HG03066 (cell line): ENCODE data around the gene SETD1B.

Experiments used
- ATAC-seq: cut with Tn5 transposase; IDR thresholded peaks from one replicate; pipeline ENCODE4 v1.9.1; 2021; ENCODE audit warnings: low read depth; ENCODE audit not compliant: unreplicated experiment

The SETD1B gene

DNA sequence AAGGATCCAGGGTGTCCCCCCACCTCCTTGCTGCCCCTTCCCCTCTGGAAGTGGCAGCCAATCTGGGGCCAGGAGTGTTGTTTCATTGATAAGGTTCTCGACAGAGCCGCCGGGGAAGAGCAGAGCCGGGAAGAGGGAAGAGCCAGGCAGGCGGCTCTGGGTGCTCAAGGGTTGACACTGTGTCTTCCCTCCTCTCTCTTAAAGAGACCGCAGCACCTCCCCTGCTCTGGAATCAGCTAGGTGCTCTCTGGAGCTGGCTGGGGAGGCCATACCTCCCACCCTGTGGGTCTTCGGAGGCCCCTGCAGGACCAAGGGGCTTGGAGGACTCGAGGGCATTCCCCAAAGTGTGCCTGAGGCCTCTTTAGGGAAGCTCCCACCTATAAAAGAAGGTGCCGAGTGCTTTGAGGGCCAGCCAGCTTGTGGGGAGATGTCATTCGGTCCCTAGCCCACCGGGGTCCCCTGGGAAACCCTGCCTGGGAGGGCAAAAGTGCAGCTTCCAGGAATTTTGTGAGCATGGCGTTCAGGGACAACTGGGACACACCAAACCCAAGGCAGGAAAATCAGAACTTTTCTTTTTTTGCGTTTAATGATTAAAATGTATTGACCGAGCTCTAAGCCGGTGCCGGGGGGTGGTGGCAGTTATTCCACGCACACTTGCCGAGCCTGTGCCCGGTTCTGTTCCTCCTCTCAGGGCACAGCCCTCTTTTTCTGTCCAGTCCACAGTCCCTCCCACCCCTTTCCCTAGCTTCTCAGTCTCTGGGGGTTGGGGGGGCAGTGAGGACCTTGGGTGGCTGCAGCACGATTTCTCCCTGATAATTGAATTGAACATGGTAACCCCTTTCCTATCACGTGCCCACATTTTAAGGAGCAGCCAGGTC is 3.0 kb downstream of the SETD1B start:
- no peak for ATAC-seq

DNA sequence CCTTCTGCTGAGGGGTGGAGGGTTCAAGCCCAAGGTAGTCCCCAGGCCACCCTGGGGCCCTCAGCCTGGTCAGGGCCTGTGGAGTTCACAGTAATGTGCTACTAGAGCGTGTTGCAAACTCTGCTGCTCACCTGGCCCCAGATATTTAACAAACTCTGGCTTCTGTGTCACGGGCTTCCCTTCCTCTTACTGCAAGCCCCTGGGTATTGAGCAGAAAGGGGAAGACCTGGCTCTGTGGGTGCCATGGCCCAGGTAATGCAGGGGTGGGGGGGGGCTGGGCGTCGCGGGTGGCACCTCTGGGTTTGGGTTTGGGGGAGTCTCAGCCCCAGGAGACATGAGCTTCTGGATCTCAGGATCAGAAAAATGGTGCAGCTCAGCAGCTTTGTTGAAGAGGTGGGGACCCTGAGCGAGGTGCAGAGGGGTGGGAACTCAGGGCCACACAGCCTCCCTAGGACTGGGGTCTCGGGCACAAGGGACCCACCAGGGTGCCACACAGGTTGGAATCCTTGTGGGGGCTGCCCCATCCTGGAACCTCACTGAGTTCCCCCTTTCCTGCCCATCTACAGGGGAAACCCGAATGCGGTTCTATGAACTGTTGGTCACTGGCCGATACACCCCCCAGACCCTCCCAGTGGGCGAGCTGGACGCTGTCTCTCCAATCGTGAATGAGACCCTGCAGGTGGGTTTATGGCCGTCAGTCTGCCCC is 4.0 kb downstream of the SETD1B start:
- ATAC-seq, result no peak

DNA sequence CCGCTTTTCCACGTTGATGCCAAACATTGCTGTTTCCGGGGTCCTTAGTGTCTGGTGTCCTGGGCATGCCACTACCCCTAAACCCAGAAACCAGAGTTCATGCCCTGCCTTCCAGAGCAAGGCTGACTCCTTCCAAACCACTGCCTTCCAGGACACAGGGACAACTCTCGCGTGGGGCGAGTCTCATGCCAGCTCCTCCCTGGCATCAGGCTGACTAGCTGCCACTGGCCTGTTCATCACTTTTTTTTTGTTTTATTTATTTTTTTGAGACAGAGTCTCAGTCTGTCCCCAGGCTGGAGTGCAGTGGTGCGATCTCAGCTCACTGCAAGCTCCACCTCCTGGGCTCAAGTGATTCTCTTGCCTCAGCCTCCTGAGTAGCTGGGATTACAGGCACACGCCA is 4.8 kb downstream of the SETD1B start:
- ATAC-seq, result no peak

DNA sequence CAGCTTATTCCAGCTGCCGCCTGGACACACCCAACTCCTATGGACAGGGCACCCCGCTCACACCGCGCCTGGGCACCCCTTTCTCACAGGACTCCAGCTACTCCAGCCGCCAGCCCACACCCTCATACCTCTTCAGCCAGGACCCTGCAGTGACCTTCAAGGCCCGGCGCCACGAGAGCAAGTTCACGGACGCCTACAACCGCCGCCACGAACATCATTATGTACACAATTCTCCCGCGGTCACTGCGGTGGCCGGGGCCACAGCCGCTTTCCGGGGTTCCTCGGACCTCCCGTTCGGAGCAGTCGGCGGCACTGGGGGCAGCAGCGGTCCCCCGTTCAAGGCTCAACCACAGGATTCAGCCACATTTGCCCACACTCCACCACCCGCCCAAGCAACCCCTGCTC is 5.9 kb downstream of the SETD1B start:
- no peak for ATAC-seq

DNA sequence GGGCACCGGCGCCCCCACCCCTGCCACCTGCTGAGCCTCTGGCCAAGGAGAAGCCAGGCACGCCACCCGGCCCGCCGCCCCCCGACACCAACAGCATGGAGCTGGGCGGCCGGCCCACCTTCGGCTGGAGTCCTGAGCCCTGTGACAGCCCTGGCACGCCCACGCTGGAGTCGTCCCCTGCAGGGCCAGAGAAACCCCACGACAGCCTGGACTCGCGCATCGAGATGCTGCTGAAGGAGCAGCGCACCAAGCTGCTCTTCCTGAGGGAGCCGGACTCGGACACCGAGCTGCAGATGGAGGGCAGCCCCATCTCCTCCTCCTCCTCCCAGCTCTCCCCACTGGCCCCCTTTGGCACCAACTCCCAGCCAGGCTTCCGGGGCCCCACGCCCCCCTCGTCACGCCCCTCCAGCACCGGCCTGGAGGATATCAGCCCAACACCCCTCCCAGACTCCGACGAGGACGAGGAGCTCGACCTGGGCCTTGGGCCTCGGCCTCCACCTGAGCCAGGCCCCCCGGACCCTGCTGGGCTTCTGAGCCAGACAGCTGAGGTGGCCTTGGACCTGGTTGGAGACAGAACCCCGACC is 6.5 kb downstream of the SETD1B start:
- ATAC-seq, result no peak

DNA sequence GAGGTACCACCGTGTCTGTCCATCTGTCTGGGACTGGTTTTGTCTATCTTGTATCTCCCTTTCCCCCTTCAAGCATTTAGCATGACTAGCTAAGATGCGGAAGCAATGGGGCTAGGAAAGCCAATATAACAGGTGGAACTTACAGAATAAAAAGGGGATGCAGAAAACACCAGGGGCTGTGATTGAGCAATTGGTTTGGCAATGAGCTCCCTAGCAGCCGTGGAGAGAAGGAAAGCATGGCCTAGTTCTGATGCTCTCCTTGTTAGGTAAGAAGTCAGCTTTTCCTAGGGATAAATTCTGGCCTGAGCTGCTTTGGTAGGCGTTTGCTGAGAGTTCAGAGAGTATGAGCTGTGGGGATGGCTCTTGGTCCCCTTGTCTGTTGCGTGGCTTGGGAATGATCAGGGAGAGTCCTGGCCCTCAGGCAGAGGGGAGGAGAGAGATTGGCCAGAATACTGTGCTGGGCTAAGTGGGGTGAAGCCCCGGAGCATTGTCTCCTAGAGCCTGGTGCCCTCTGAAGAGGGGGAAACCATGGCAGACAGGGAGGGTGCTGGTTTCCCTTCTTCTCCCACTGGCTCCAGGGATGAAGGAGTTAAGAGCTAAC is 7.1 kb downstream of the SETD1B start:
- ATAC-seq, result no peak

DNA sequence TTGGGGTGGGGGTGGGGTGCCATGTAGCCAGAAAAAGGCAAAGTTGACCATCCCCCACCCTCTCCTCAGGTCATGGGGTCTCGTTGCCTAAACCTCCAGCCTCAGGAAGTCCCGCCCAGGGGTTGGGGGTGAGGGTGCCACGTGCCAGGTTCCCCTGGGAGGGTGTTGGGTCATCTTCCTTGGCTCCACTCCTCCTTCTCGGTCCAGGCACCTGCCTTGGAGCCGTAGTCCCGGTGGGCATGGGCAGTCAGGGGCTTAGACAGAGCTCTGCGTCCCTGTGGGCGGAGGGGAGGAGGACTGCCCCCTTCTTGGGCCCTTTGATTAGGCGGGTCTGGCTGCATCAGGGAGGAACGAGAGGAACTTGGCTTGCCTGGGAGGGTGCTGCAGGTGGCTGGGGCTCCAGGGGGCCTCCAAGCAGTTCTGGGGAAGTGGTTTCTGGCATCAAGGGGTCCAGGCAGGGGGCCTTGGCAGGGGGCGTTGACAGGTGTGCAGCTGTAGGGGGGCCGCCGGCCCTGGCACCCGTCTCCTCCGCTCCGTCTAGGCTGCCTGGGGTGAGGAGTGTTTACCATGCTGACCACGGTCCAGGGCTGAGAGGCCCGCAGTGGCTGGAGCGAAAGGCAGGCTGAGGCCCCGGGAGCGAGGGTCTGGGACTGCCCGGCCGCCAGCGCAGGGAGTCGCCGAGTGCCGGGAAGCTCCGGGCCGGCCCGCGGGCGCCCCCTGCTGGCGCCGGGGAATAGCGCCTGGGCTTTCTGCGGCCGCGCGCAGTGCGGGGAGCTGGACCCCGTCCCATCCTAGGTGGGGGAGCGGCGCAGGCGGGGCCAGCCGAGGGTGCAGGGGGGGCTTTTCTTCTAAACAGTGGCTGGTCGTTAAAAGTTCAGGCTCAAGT is 7.9 kb downstream of the SETD1B start:
- no peak for ATAC-seq

DNA sequence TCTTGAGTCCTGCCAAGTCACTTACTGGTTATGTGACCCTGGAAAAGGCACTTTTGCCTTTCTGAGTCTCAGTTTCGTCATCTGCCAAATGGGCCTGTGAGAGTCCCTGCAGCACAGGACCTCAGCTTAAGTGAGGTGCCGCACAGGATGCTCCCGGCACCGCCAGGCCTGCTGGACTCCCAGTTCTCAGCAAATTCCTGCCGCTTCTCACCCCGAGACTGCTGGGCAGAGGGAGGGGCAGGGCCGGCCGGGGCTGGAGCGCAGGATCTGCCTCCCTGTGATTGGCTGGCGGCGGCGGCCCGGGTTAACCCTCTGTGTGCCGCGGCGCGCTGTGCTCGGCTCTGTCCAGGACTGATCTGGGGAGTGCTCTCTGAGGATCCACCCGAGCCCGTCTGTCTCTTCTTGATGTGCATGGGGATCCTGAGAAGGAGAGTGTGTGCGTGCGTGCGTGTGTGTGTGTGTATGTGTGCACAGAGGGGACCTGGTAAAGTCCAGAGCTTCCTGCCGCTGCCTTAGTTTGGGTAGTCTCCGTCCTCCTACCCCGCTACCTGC is 8.6 kb downstream of the SETD1B start:
- ATAC-seq, result no peak

DNA sequence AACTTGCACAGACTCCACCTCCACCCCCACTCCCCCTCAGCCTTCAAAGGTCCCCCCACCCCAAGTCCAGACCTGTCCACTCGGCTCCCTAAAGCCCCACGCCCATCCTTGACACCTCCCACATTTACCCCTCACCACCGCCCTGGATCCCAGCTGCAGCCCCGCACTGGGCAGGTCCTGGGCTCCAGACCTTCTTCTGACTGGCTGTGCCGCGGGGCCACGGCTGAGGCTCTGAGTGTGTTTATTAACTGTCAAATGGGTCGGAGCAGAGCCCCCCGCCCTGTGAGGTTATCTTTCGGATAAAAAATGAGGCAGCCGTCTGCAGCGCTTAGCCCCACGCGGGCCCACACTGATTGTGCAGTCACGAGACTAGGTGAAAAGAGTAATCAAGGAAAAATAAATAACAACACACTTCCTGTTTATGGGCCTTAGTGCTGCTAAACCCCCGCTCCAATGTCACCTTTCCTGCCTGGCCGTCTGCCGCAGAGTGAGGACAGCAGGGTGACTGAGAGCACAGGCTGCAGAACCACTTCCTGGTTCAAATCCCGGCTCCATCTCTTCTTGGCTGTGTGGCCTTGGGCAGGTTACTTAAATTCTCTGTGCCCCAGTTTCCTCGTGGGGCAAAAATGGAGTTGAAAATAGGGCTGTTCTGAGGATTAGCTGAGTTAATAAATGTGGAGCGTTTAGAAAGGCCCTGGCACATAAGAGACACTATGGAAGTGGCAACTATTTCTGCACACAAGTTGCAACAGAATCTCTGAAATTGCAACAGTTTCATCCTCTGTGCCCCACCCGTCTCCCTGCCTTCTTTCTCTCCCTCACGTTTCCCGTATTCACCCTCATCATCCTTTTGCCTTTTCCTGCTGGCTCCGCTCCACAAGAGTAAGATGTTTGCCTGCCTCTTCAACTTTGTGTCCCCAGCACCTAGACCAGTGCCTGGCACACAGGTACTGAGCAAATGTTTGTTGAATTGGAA is 9.4 kb downstream of the SETD1B start:
- ATAC-seq, result no peak

DNA sequence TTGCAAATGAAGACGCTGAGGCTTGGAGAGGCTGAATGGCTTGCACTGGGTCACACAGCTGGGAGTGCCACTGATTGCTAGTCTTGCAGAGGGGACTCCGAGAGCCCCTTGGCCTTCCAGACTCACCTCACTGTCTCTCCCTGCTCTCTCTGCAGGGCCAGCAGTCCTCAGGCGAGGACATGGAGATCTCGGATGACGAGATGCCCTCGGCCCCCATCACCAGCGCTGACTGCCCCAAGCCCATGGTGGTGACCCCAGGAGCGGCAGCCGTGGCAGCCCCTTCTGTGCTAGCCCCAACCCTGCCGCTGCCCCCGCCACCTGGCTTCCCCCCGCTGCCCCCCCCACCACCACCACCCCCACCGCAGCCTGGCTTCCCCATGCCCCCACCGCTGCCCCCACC is 10.1 kb downstream of the SETD1B start:
- no peak for ATAC-seq

DNA sequence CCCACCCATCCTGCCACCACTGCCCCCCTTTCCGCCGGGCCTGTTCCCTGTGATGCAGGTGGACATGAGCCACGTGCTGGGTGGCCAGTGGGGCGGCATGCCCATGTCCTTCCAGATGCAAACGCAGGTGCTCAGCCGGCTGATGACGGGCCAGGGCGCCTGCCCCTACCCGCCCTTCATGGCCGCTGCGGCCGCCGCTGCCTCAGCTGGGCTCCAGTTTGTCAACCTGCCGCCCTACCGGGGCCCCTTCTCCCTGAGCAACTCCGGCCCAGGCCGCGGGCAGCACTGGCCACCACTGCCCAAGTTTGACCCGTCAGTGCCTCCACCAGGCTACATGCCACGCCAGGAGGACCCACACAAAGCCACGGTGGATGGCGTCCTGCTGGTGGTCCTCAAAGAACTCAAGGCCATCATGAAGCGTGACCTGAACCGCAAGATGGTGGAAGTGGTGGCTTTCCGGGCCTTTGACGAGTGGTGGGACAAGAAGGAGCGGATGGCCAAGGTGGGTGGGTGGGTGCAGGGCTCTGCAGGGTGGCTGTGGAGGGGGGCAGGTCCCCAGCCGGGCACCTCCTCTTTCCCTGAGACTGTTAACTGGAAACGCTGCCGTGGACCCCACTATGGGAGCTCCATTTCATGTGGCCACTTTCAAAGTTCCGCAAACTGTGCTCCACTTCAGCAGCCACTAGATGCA is 10.8 kb downstream of the SETD1B start:
- ATAC-seq, result no peak

DNA sequence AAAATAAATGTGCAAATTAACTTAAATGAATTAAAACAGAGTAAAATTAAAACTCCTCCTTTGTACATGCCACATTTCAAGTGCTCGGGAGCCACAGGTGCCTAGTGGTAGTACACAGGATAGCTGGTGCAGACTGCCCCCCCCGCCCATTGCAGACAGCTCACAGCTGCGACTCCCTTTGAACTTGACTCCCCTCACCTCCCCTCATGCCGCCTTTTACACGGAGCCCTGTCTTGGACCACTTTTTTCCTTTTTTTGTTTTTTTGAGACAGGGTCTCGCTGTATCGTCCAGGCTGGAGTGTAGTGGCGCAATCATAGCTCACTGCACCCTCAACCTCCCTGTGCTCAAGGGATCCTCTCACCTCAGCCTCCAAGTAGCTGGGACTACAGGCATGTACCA is 11.5 kb downstream of the SETD1B start:
- ATAC-seq, result no peak

DNA sequence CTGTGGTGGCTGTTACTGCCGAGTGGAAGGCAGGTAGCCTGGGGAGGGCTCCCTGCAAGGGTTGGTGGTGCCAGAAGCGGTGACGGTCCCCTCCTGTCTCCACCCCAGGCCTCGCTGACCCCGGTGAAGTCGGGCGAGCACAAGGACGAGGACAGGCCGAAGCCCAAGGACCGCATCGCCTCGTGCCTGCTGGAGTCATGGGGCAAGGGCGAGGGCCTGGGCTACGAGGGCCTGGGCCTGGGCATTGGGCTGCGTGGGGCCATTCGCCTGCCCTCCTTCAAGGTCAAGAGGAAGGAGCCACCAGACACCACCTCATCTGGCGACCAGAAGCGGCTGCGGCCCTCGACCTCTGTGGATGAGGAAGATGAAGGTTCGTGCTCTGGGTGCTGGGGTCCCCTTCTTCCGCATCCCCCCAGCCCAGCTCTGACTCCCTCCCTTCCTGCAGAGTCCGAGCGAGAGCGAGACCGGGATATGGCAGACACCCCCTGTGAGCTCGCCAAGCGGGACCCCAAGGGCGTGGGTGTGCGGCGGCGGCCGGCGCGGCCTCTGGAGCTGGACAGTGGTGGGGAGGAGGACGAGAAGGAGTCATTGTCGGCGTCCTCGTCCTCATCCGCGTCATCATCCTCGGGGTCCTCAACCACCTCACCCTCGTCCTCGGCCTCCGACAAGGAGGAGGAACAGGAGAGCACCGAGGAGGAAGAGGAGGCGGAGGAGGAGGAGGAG is 13.3 kb downstream of the SETD1B start:
- no peak for ATAC-seq

DNA sequence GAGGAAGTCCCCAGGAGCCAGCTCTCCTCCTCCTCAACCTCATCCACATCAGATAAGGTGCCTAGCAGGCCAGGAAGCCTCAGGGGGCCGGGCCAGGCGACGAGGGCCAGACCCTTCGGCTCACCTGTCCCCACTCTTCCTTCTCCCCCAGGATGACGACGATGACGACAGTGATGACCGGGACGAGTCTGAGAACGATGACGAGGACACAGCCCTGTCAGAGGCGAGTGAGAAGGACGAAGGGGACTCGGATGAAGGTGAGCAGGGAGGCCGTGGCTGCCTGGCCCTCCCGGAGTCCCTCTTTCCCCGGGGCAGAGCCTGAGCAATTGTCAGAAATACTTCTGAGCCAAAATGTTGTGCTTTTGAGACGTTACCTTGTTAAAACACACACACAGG is 13.8 kb downstream of the SETD1B start:
- ATAC-seq, result no peak

DNA sequence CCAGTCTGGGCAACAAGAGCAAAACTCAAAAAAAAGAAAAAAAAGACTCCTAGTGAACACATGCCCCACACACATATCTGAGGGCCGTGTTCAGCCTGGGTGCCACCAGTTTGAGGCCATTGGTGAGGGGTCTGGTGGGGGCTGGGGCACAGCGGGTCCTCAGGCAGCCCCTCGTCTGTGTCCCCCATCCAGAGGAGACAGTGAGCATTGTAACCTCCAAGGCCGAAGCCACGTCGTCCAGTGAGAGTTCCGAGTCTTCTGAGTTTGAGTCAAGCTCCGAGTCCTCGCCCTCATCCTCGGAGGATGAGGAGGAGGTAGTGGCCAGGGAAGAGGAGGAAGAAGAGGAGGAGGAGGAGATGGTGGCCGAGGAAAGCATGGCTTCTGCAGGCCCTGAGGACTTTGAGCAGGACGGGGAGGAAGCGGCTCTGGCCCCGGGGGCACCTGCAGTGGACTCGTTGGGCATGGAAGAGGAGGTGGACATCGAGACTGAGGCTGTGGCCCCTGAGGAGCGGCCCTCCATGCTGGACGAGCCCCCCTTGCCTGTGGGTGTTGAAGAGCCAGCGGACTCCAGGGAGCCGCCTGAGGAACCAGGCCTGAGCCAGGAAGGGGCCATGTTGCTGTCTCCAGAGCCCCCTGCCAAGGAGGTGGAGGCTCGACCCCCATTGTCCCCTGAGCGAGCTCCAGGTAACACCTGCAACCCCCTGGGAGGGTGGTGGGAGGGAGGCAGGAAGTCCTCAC is 15.6 kb downstream of the SETD1B start:
- no peak for ATAC-seq

DNA sequence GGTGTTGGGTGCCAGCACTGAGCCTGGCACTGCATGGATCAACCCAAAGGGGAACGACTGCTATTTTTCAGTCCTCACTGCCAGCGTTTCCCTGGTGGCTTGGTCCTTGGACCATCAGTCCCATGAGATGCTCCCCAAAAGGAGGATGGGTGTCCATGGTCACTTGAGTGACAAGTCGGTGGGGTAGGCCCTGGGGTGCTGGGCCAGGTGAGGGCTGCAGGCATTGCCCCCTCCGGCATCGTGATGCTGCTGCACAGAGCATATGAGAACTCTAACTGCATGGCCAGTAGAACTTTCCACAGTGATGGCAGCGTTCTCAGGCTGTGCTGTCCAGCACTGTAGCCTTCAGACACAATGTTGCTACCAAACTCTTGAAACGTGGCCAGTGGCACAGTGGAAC is 16.2 kb downstream of the SETD1B start:
- no peak for ATAC-seq
